Upper lobe of left lung (tissue), 6 donors: ENCODE results near the gene PPCS. TPM values are rescaled to one million over a fixed set of nuclear protein-coding genes. Genes with fewer than 3 reads are reported as not detected.
A peak's percentile ranks its signal among the peaks of the same experiment; 100 is the strongest.

Experiments used
- ATAC-seq, 2 donors: fragments of 200-7000 bp; cut with Tn5 transposase; one replicate each; pipeline ENCODE4 v1.9.1; 2022; ENCODE audit warnings: mild to moderate bottlenecking in 2 of 2, moderate library complexity in 2 of 2; ENCODE audit not compliant: low FRiP score in 2 of 2
- DNase-seq, 2 donors: peaks; one replicate each; pipeline ENCODE4 v3.0.0-alpha.2; 2019 to 2020
- H3K27ac ChIP-seq, 4 donors: fragments of 200-600 bp; sonication (generic); one replicate each; pipeline ENCODE4 v1.5.1; 2016 to 2019
- H3K27me3 ChIP-seq, 4 donors: fragments of 200-600 bp; sonication (generic); one replicate each; pipeline ENCODE4 v1.5.1; 2017 to 2019
- H3K36me3 ChIP-seq, 4 donors: fragments of 200-600 bp; sonication (generic); one replicate each; pipeline ENCODE4 v1.5.1; 2016 to 2019
- H3K4me1 ChIP-seq, 4 donors: fragments of 200-600 bp; sonication (generic); one replicate each; pipeline ENCODE4 v1.5.1; 2018 to 2019
- H3K4me3 ChIP-seq, 4 donors: fragments of 200-600 bp; sonication (generic); one replicate each; pipeline ENCODE4 v1.5.1; 2017 to 2019; ENCODE audit warnings: mild to moderate bottlenecking in 2 of 4, moderate library complexity in 1 of 4
- H3K9me3 ChIP-seq, 4 donors: fragments of 200-600 bp; sonication (generic); one replicate each; pipeline ENCODE4 v1.5.1; 2018 to 2019
- CTCF ChIP-seq, 6 experiments: fragments of 450-650 bp in 4 of 6; fragments of 200-600 bp in 2 of 6; sonication (generic) in 2 of 6; IDR thresholded peaks; one replicate each; pipeline ENCODE4 v1.5.1; 2016 to 2019; ENCODE audit warnings: antibody characterized with exemption in 6 of 6
- EP300 ChIP-seq, 4 donors: sonication (generic); formaldehyde crosslinking; IDR thresholded peaks; one replicate each; pipeline ENCODE4 v1.5.1; 2017; ENCODE audit warnings: antibody characterized with exemption in 4 of 4, control low read depth in 2 of 4
- POLR2A ChIP-seq, 4 donors: fragments of 450-650 bp; IDR thresholded peaks; one replicate each; pipeline ENCODE4 v1.5.1; 2016 to 2017; ENCODE audit warnings: antibody characterized with exemption in 4 of 4, mild to moderate bottlenecking in 2 of 4
- POLR2AphosphoS5 ChIP-seq, 2 donors: sonication (generic); formaldehyde crosslinking; IDR thresholded peaks; one replicate each; pipeline ENCODE4 v1.5.1; 2017; ENCODE audit warnings: antibody characterized with exemption in 2 of 2
- WGBS, 2 donors: methylation state at CpG; one replicate each; pipeline ENCODE4 v1.1.5; 2017 to 2018; 5-methylcytosine and 5-hydroxymethylcytosine counted together
- total RNA-seq, 6 donors: library from RNA; depleted of rRNA in 4 of 6; stranded (reverse); fragments of >200 nt in 4 of 6; gene quantifications; one replicate each; pipeline versions ENCODE4 v1.1.0 to v1.2.1, GENCODE V29; 2016 to 2021
- donor health status: DM: no; HTN: no; CAD: no; lungs with moderate emphysema.
- donor health status: DM: no; HTN: yes; CAD: no; lungs with severe emphysema.

PPCS gene
- 10 to 100 TPM; 56.4 to 95.3 (median 74.6) TPM for total RNA-seq

GRCh38 chr1:42456010-42456753, at the start of gene PPCS, which contains the start of gene ZMYND12:
Gene PPCS, plus strand, starts transcription at chr1:42456543. Its CDS starts 23 bp downstream, at chr1:42456566.
Gene ZMYND12, minus strand, starts transcription at chr1:42456022. Its CDS starts 25 bp downstream, at chr1:42455997.
- peak in 4 of 6 experiments; percentile 22 to 72 (median 58) for TF ChIP-seq CTCF (IDR thresholded peaks at IDR 0.05)
- peak; percentile 75 to 83 for TF ChIP-seq POLR2AphosphoS5 (IDR thresholded peaks at IDR 0.05)
- TF ChIP-seq EP300 (IDR thresholded peaks at IDR 0.05), result peak in 1 of 4 donors; percentile 1
- peak in 3 of 4 donors; percentile 68 to 91 (median 75) for TF ChIP-seq POLR2A (IDR thresholded peaks at IDR 0.05)
- Histone ChIP-seq H3K27me3 (no peaks in the 10 kb centered on the region), H3K9me3 (no peaks in the 10 kb centered on the region), H3K36me3 (peaks cover 3 to 23% (median 4%) of the 10 kb centered on the region in 4 donors), H3K27ac (peak within 1 kb of the TSS; percentile 91 to 96 (median 92)), H3K4me3 (peak within 1 kb of the TSS; percentile 58 to 96 (median 84)), H3K4me1 (peaks cover 14 to 30% (median 16%) of the 10 kb centered on the region in 4 donors)
- WGBS, 2 donors, result 0% methylated on average over 21 to 61 of the region's 66 CpGs
- DNase-seq (peak; percentile 90 to 97), ATAC-seq (peak; percentile 96)

GRCh38 chr1:42414551-42415496, 41.5 kb upstream of the PPCS start:
- TF ChIP-seq EP300 (IDR thresholded peaks at IDR 0.05) (no peak), CTCF (IDR thresholded peaks at IDR 0.05) (no peak), POLR2AphosphoS5 (IDR thresholded peaks at IDR 0.05) (no peak), POLR2A (IDR thresholded peaks at IDR 0.05) (no peak)
- no peak for ATAC-seq
- no peaks in the 10 kb centered on the region for H3K9me3 ChIP-seq
- no peak for DNase-seq
- WGBS, 2 donors, result 85% methylated on average over 13 to 17 of the region's 17 CpGs
- no peaks in the 10 kb centered on the region for H3K4me1 ChIP-seq
- H3K36me3 ChIP-seq, result no peaks in the 10 kb centered on the region
- no peak overlapping the region for H3K4me3 ChIP-seq
- no peaks in the 10 kb centered on the region for H3K27me3 ChIP-seq
- no peak overlapping the region for H3K27ac ChIP-seq

GRCh38 chr1:42417166-42417565, 39.2 kb upstream of the PPCS start:
- no peak overlapping the region for H3K4me3 ChIP-seq
- DNase-seq, result no peak
- no peak for ATAC-seq
- no peak overlapping the region for H3K27ac ChIP-seq
- no peaks in the 10 kb centered on the region for H3K27me3 ChIP-seq
- H3K9me3 ChIP-seq, result no peaks in the 10 kb centered on the region
- no peak for TF ChIP-seq EP300 (IDR thresholded peaks at IDR 0.05)
- no peak for TF ChIP-seq POLR2AphosphoS5 (IDR thresholded peaks at IDR 0.05)
- no peak for TF ChIP-seq POLR2A (IDR thresholded peaks at IDR 0.05)
- no peak for TF ChIP-seq CTCF (IDR thresholded peaks at IDR 0.05)
- H3K4me1 ChIP-seq, result peaks cover 0 to 12% (median 6%) of the 10 kb centered on the region in 4 donors
- 81 to 92% methylated on average over 3 of the region's 3 CpGs for WGBS, 2 donors
- H3K36me3 ChIP-seq, result no peaks in the 10 kb centered on the region

GRCh38 chr1:42418516-42418915, 37.8 kb upstream of the PPCS start:
- Histone ChIP-seq H3K4me3 (no peak overlapping the region), H3K27ac (no peak overlapping the region), H3K4me1 (peaks cover 0 to 12% (median 6%) of the 10 kb centered on the region in 4 donors), H3K36me3 (no peaks in the 10 kb centered on the region), H3K9me3 (no peaks in the 10 kb centered on the region), H3K27me3 (no peaks in the 10 kb centered on the region)
- WGBS, 2 donors, result 83 to 86% methylated on average over 1 of the region's 1 CpG
- no peak for ATAC-seq
- TF ChIP-seq EP300 (IDR thresholded peaks at IDR 0.05), result no peak
- no peak for TF ChIP-seq POLR2A (IDR thresholded peaks at IDR 0.05)
- no peak for TF ChIP-seq CTCF (IDR thresholded peaks at IDR 0.05)
- TF ChIP-seq POLR2AphosphoS5 (IDR thresholded peaks at IDR 0.05), result no peak
- DNase-seq, result no peak
